ENCODE data around the gene EID2.

Gene EID2

GRCh38 chr19:39517432-39517831, 22.5 kb downstream of the EID2 start:
- DNase-seq (ENCODE audit: extremely low read depth, low read depth): no peak
- TF ChIP-seq CTCF (IDR thresholded peaks at IDR 0.05; ENCODE audit: low read depth, low read length, missing control alignments): no peak

GRCh38 chr19:39516270-39516669, 23.7 kb downstream of the EID2 start:
- H3K4me3 ChIP-seq (replicated peaks; ENCODE audit: low read depth, low read length): no peak overlapping the region
- no peak for DNase-seq (ENCODE audit: extremely low read depth, low read depth)
- TF ChIP-seq CTCF (IDR thresholded peaks at IDR 0.05; ENCODE audit: low read depth, low read length, missing control alignments): no peak

More at GRCh38 chr19:39517432-39517831, 22.5 kb downstream of the EID2 start:
- H3K4me3 ChIP-seq (replicated peaks; ENCODE audit: low read depth, low read length): no peak overlapping the region

DNA sequence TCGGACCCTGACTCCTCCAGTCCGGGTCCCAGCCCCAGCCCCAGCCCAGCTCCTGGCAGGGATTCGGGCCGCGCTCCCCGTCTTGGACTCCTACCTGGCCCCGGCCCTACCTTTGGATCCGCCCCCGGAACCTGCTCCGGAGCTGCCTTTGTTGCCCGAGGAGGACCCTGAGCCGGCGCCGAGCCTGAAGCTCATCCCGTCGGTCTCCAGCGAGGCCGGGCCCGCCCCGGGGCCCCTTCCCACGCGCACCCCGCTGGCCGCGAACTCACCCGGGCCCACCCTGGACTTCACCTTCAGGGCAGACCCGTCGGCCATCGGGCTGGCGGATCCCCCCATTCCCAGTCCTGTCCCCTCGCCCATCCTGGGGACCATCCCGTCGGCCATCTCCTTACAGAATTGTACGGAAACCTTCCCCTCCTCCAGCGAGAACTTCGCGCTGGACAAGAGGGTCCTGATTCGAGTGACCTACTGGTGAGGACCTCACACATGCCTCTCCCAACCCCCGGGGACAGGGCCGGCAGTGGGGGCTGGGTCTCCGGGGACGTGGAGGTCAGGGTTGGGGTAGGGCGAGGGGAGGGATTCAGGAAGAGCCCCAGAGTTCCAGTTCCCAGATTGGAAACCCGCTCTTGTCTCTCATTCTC, 24.3 kb downstream of the EID2 start:
- no peak overlapping the region for H3K4me3 ChIP-seq (replicated peaks; ENCODE audit: low read depth, low read length)
- no peak for TF ChIP-seq CTCF (IDR thresholded peaks at IDR 0.05; ENCODE audit: low read depth, low read length, missing control alignments)
- DNase-seq (ENCODE audit: extremely low read depth, low read depth): no peak

DNA sequence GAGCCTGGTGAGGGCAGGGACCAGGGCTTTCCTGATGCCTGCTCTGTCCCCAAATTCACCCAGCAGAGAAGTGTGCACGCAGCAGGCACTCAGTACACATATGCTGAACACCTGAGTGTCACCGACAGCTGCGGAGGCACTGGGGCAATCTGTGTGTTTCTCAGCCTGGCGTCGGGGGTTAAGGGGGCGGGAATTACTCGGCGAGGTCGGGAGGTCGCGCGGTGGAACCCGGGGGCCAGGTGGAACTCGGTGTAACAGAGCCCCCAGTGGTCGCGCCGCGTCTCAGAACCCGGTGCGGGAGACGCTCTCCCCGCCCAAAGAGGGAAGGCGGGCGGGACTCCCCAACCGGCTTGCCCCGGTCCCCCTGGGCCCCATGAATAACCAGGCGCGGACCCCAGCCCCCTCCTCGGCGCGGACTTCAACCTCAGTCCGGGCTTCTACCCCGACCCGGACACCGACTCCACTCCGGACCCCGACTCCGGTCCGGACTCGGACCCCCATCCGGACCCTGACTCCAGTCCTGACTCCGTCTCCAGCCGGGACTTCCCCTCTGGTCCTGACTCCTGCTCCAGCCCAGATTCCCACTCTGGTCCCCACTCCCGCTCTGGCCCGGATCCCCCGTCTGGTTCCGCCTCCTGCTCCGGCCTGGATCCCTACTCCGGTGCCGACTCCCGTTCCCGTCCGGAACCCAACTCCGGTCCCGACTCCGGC, 25.0 kb downstream of the EID2 start, which contains the start of gene SELENOV:
SELENOV (plus strand) TSS at position 300 of the 711 bp plus-strand sequence; CDS start at position 374, 74 bp downstream.
- no peak within 1 kb of the TSS for H3K4me3 ChIP-seq (replicated peaks; ENCODE audit: low read depth, low read length)
- no peak for TF ChIP-seq CTCF (IDR thresholded peaks at IDR 0.05; ENCODE audit: low read depth, low read length, missing control alignments)
- no peak for DNase-seq (ENCODE audit: extremely low read depth, low read depth)

GRCh38 chr19:39512988-39513387, 27.0 kb downstream of the EID2 start:
- no peak for DNase-seq (ENCODE audit: extremely low read depth, low read depth)
- H3K4me3 ChIP-seq (replicated peaks; ENCODE audit: low read depth, low read length): no peak overlapping the region
- no peak for TF ChIP-seq CTCF (IDR thresholded peaks at IDR 0.05; ENCODE audit: low read depth, low read length, missing control alignments)

DNA sequence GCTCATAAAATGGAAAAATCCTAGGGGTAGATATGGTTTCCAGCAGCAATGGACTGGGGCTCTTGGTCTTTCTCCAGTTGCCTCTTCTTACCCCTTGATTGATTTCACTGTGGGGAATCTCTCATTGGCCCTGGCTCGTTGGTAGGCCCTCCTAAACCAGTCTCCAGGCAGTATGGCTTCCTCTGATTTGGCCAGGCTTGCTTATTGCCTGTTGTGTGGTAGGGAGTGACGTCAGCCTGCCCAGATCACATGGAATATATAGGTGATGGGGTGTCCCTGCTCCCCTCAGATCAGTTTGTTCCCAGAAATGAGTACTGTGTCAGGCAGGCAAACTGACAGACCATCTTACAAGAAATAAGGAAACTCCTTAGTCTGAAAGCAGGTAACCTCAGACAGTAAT, 30.7 kb downstream of the EID2 start:
- no peak overlapping the region for H3K4me3 ChIP-seq (replicated peaks; ENCODE audit: low read depth, low read length)
- no peak for TF ChIP-seq CTCF (IDR thresholded peaks at IDR 0.05; ENCODE audit: low read depth, low read length, missing control alignments)
- no peak for DNase-seq (ENCODE audit: extremely low read depth, low read depth)

Data from HFF-Myc (cell line).